GM12801 (cell line): ENCODE measurements around the gene SCN3A.

Source experiments
- TF ChIP-seq, protein P1 (sequence below): IDR thresholded peaks from one replicate; pipeline ENCODE4 v1.5.1; 2011; ENCODE audit warnings: control low read depth; ENCODE audit not compliant: insufficient read length; ENCODE audit errors: extremely low read depth

The SCN3A gene

DNA sequence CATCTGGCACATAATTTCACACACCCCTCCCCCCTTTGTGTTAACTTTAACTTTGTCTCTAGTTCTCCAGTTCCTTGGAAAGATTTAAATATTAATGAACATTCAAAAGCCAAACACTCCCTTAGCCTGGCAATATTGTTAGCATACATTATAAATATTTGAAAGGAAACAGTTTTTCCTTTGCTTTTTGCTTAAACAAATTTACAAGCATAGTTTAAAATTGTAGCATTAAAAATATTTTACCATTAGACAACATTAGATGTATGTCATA is 135.4 kb downstream of the SCN3A start:
- TF ChIP-seq, protein P1, sequence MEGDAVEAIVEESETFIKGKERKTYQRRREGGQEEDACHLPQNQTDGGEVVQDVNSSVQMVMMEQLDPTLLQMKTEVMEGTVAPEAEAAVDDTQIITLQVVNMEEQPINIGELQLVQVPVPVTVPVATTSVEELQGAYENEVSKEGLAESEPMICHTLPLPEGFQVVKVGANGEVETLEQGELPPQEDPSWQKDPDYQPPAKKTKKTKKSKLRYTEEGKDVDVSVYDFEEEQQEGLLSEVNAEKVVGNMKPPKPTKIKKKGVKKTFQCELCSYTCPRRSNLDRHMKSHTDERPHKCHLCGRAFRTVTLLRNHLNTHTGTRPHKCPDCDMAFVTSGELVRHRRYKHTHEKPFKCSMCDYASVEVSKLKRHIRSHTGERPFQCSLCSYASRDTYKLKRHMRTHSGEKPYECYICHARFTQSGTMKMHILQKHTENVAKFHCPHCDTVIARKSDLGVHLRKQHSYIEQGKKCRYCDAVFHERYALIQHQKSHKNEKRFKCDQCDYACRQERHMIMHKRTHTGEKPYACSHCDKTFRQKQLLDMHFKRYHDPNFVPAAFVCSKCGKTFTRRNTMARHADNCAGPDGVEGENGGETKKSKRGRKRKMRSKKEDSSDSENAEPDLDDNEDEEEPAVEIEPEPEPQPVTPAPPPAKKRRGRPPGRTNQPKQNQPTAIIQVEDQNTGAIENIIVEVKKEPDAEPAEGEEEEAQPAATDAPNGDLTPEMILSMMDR: no peak

DNA sequence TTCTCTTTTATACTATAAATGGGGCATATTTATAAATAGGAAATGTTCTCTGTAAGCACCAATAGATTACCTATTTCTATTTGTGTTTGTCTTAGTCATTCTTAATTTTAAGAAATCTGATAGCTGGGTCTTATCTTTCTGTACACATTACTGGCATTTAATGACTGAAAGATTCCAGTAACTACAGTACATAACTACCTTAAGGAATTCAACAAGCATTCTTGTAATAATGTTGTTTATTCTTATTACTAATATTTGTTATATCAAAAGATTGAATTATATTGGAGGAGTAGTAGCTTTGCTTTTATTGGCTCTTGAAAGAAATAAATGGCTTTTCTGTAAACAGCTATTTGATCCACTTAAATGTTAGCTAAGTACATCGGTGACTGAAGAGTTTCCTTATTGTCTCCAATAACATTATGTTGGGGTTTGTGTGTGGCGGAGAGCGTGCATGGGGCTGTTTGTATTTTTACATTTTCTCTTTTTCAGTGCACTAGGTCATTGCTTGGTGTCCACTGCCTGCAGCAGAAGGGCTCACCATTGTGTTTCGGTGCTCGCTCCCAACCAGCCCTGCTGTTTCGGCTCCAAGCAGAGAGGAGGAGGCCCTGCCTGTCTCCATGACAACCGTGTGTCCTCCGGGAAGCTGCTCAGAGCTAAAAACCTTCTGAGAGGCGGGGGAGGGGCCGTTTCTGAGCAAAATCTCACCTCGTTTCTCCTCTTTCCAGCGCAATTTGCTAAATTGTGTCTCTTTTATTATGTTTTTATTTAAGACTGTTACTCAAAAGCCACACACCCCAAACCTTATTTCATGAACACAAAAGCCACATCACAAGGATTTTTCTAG is 136.0 kb downstream of the SCN3A start:
- TF ChIP-seq, protein P1: no peak

DNA sequence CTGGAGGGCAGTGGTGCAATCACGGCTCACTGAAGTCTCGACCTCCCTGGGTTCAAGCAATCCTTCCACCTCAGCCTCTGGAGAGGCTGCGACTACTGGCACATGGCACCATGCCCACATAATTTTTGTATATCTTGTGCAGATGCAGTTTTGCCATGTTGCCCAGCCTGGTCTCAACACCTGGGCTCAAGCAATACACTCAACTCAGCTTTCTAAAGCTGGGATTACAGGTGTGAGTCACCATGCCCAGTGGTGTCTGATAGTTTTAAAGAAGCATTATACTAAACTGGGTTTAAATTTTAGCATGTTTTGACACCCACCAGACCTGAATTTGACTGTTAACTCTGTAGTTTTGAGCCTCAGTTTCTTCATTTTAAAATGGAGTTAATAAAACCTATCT is 139.1 kb downstream of the SCN3A start:
- TF ChIP-seq, protein P1: no peak

DNA sequence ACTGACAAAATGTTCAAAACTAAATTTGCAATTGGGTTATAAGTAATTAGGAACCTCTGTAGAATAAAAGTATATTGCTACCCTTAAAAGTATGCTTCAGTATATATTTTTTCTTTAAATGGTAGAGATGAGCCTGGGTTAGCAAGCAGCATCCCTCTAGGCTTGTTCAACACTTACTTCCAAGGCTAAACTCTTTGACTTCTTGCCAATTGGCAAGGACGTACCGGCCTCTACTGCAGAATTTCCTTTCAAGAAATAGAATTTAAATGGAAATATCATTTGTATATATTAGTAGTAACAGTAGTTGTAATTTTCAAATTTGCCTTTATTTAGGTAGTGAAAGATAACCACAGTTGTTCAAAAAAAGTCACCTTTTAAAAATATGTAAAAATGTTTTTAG is 143.4 kb downstream of the SCN3A start:
- TF ChIP-seq, protein P1: no peak

DNA sequence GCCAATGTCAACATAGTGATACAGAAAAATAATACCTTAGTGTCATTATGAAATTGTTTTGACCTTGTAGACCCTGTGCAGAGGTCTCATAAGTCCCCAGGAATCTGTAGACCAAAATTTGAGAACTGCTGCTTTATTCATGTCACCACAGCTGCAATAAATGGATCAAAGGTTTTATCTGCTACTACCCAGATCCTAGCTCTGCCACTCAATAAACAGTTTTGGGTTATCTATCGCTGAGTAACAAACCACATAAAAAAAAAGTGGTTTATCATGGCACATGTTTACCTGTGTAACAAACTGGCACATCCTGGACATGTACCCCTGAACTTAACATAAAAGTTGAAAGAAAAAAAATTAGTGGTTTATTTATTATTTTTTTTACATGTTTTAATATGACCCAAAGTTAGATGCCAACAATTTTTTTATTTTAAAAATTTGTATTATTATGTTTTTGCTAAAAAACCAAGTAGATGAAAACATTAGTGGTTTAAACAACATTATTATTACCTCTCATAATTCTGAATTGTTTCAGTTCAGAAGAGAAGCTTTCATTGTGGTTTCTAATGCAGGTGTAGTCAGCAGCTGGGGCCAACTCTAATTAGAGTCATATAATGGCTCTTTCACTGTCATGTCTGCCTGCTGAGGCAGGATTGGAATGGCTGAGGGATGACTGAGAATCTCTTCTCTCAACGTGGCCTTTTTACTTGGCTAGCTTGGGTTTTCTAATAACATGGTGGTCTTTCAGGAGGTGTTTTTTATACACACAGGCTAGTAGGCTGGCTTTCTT is 145.2 kb downstream of the SCN3A start:
- TF ChIP-seq, protein P1: no peak

DNA sequence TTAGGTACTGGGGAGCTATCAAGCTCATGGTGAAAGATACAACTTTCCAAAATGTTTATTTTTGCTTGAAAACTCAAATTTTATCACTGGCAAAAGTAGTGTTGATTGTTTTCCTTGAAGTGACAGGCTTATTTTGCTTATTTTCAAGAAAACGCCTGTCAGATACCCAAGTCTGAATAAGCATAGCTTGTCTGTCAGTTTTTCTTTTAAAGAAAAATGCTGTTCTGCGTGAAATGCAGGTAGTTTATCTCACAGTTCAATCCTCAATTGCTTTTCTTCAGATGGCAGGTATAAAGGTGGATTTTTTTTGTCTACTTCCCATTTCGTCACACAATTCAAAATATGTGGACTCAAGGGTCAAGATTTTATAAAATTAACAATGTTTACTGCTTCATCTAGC is 145.9 kb downstream of the SCN3A start:
- TF ChIP-seq, protein P1: no peak

DNA sequence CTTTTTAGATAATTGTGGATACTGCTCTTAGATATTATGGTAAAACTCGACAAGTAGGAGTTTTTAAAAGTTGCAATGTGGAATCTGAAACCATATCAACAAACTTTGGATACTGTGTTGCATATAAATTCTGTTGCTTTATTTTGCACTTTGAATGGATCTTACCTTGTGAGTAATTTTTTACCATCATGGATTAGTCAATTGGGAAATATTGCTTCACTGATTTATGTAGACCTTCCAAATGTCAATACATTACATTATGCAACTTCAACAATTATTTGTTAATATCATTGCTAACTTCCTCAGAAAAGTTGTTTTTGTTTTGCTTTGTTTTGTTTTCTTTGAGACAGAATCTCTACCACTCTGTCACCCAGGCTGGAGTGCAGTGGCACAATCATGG is 146.5 kb downstream of the SCN3A start:
- TF ChIP-seq, protein P1: no peak
